GM21360 (cell line): ENCODE results near the gene SND1.

Experiments used
- ATAC-seq: cut with Tn5 transposase; IDR thresholded peaks from one replicate; pipeline ENCODE4 v1.9.1; 2021; ENCODE audit warnings: mild to moderate bottlenecking, moderate library complexity; ENCODE audit not compliant: unreplicated experiment

Gene SND1

GRCh38 chr7:128008141-128008540 is 356.1 kb downstream of the SND1 start:
- ATAC-seq, result no peak

GRCh38 chr7:128008744-128009143 is 356.8 kb downstream of the SND1 start:
- no peak for ATAC-seq

DNA sequence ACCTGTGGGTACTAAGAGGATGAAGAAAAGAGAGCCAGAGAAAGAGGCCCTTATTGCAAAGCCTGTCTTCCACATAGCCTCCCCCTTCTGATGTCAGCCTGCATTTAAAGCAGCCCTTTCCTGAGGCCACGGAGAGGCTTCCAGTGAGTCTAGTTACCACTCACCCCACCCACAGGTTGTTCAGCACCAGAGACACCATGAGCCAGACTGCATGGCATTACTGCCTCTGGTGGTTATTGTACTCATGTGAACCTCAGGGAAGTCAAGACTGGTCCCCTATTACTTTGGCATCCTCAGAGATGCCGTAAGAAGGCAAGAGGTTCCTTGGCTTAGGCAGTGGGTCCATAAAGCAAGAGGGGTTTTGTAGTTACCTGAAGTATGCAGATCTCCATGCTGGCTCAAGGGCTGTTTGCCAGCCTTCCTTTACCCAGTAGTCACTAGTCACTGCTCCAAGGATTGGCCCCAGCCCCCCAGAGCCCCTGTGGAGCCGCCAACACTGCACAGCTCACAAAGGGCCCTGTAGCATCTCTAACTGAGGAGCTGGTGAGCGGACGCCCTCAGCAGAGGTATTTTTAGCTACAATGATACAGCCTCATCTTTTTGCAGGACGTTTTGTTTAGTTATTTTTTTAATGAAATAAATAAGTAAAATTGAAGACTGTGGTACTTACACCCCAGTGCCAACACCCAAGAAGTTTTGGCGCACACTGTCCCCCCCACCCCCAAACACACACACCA is 358.6 kb downstream of the SND1 start:
- ATAC-seq, result no peak

- ATAC-seq, result no peak
Measured at GRCh38 chr7:128011131-128011661, 359.2 kb downstream of the SND1 start.

GRCh38 chr7:128014811-128015210 is 362.8 kb downstream of the SND1 start:
- no peak for ATAC-seq

- ATAC-seq, result no peak
Measured at GRCh38 chr7:128017460-128017859, 365.5 kb downstream of the SND1 start.

DNA sequence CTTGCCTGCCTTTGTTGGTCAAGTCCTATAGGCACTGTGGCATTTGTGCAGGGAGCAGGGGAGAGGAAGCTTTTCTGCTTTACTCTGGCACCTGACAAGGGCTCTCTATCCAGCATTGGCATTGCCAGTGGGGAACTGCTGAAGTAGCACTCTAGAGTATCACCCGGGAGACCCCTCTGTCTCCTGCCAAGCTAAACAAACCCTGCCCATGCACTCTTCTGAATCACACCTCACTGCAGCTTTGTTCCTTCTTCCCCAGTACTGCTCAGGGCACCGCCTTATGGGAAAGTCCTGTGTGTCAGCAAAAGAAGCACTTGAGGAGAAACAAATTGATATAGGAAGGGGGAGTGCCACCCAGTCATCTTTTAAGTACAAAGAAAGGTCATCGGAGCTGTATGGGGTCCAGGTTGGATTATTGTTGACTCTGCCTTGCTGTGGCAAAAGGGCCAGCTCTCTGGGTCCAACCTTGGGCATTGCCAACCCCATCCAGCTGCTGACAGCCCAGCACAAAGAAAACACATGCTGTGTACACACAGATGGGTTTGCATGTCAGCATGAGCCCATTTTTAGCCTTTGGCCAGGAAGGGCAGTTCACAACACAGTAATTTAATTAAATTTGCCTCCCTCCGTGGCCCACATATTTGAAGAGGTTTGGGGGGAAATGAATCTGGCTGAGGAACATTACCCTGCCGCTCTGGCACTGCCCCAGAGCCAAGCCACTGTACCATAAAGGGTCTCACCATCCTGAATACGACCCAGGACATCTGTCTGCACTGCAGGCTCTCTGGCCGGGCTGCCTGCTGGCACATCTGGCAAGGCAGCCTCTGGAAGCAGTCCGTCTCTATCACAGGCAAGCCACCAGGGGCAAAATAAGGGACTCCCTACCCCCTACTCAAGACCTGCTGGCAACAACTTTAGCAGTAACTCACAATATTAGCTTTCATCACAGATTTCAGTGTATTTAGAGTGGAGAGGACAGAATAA is 366.2 kb downstream of the SND1 start:
- ATAC-seq, result no peak

DNA sequence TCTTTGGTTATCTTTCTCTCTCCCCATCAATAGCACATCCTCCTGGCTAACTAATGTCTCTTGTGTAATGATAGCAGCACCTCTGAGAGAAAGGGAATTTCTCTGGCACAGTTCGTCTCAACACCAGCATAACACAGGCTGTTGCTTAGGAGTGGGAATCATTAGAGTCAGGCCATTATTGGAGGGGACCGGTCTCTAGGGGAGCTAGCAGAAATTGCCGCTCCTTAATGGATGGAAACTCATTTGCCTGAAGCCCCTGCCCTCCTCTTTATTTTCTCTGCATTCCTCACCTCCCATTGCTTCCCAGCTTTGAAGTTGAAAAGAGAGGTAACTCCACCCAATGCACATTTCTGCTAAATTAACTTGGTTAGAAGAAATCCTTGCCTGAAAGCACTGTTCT is 367.3 kb downstream of the SND1 start:
- no peak for ATAC-seq

DNA sequence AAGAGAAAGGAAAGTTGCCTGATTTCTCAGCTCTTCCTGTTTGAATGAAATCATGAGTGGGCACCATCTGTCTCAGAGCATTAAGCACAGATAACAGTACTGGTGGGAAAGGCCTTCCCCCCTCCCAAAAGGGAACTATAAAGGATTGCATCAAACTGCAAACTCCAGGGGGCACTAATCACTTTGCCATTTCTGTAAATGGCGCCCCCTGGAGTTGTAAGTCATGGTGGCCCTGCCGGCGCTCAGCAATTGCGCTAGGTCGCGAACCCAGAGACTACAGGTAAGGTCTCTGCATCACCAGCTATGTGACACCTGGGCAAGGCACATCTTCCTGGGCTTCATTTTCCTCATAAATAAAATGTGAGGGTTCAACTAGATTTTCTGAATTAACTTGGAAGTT is 368.2 kb downstream of the SND1 start:
- ATAC-seq, result no peak

DNA sequence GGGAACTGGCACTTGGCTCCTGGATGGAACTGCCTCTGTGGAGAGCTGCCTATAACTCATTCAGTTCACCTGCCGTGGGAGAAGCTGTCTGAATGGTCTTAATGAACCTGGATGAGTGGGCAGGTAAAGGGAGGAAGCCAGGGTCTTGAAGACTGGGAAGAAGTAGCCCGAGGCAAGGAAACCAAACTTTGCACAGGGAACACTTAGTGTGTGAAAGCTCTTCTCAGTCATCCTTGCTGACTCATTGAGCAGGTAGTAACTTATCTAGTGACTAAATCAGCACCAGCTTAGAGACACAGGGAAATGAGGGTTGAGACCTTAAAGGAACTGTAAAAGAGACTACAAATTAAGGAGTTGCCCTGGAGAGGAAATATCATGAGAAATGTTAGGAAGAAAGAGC is 369.4 kb downstream of the SND1 start:
- no peak for ATAC-seq

GRCh38 chr7:128022631-128023532 is 370.9 kb downstream of the SND1 start:
- ATAC-seq, result no peak

DNA sequence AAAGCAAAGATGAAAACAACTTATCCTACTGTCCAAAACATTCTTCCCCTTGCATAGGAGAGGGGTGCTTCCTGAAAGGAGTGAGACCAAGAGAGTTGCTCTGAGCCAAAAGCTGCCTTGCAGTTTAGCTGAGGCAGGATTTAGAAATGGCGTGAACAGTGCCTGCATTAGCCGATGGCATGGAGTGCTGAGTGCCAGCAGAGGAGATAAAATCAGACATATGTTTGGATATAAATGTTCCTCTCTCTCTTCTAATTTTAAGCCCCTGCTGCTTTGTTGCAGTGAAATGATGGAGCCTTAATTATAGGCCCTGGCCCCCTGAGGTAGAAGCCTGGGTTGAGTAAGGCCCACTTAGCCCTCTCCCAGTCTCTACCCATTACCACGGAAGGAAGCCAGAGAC is 372.2 kb downstream of the SND1 start:
- ATAC-seq, result no peak

- ATAC-seq, result no peak
Measured at GRCh38 chr7:128025380-128025779, 373.4 kb downstream of the SND1 start.

DNA sequence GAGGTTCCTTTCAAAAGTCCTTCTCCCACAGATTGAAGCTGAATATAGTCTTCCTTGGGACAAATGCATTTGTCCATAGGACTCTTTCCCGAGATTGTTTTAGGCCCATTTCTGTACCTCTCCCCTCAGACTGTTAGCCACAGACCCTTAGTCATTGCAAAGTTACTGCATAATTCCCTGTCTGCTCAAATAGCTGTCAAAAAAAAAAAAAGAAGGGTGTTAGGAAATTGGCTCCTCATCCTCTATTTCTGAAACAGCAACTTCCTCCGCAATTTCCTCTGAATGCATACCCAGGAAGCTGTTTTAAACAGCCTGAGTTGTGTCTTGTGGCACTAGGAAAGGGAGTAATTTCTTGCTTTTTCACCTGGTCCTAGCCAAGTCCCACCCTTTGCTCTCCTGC is 373.8 kb downstream of the SND1 start:
- ATAC-seq, result no peak

DNA sequence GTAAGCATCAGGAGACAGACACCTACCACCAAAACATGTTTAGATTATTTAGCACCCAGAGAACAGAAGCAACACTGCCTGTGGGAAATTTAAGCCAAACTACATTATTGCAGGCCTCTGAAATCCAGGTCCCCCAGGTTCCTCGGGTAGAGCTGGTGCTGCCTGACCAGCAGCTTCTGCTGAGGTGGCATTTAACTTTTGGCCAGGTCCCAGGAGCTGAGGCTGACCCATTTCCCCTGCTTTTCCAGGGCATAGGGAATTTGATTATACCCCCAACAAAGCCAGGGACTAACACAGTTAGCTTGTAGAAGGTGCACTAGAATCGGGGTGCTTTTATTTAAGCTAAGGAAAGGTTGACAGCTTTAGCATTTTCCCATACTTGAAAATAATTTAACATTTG is 374.6 kb downstream of the SND1 start:
- ATAC-seq, result no peak

GRCh38 chr7:128027485-128027980 is 375.5 kb downstream of the SND1 start:
- no peak for ATAC-seq

- no peak for ATAC-seq
Measured at GRCh38 chr7:128029405-128029995, 377.5 kb downstream of the SND1 start.

GRCh38 chr7:128030263-128030653 is 378.3 kb downstream of the SND1 start:
- ATAC-seq, result no peak

DNA sequence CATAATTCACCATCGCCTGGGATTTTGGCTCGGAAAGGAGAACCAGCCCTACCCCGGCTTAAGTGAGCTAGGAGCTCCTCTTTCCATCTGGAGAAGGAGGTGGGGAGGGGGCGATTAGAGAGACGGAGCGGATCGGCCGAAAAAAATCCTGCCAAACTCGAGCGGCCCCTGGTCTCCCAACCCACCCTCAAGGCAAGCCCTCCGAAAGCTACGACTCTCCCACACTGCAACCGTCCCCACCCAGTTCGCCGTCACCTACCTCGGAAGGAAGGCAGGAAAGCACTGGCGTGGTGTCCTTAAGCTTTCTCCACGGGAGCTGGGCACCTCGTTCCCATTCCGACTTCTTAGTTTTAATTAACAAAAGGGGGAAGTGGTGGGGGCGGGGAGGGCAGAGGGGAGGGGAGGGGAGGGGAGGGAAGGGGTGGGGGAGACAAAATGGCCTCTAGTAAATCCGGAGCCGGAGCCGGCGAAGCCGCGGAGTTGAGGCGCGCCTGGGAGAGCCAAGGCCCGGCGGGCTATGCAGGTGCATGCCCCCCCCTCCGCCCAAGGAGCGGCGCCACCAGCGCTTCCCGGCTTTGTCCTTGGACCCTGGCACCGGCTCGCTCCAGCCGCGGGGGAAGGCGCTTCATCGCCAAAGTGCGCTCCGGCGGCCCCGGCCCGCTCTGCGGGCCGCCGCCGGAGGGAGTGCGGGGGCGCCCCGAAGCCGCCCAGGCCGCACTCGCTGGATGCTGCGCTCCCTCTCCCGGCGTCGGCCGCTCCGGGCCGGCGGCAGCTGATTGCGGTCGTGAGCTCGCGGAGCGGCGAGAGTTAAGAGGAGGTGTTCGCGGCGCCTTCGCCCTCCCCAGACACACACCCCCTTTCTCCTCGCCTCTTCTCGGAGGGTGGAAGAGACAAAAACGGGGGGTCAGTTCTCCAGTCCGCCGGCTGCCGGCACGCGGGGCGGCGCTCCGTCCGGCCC is 378.9 kb downstream of the SND1 start, which contains the start of gene LRRC4:
Gene LRRC4, minus strand, starts transcription at position 784 of the 958 bp plus-strand sequence. CDS start 797 bp downstream, outside the sequence.
- ATAC-seq, result peak; percentile 48
